ENCODE data around the gene ZNF217. TPM values are rescaled to one million over a fixed set of nuclear protein-coding genes. Genes with fewer than 3 reads are reported as not detected.
"Not testable (repeated sequence)": the region's sequence is repeated elsewhere in the genome, so short reads cannot be mapped to it uniquely, and the experiment has no call there.

The ZNF217 gene
- total and polyA plus RNA-seq, 4 donors, result 6.0 to 32.6 (median 24.5) TPM

GRCh38 chr20:53608456-53609452, 15.1 kb upstream of the ZNF217 start:
- ATAC-seq (ENCODE audit: insufficient read depth, low FRiP score), result no peak
- Histone ChIP-seq H3K9me3 (ENCODE audit: control insufficient read depth in 4 of 4, insufficient read depth in 3 of 4, low read length in 3 of 4) (no peaks in the 10 kb centered on the region), H3K36me3 (ENCODE audit: control insufficient read depth in 4 of 4, insufficient read depth in 4 of 4, low read length in 4 of 4) (no peaks in the 10 kb centered on the region), H3K27me3 (ENCODE audit: control insufficient read depth in 3 of 3, insufficient read depth in 3 of 3, low read length in 2 of 3) (no peaks in the 10 kb centered on the region), H3K27ac (ENCODE audit: low read depth in 1 of 2, low read length in 1 of 2) (peak overlapping the region in 1 of 2 donors; percentile 34), H3K4me3 (no peak overlapping the region), H3K9ac (ENCODE audit: insufficient read depth in 1 of 2, low read length in 2 of 2) (peak overlapping the region in 1 of 2 donors; percentile 61), H3K4me1 (ENCODE audit: control insufficient read depth in 5 of 5, insufficient read depth in 5 of 5, low read length in 5 of 5) (peaks cover 3 to 29% (median 5%) of the 10 kb centered on the region in 5 donors)
- DNase-seq, result peak; percentile 40 to 88 (median 78)
- WGBS, 2 donors, result 67 to 72% methylated on average over 35 of the region's 35 CpGs
- TF ChIP-seq, protein P1, sequence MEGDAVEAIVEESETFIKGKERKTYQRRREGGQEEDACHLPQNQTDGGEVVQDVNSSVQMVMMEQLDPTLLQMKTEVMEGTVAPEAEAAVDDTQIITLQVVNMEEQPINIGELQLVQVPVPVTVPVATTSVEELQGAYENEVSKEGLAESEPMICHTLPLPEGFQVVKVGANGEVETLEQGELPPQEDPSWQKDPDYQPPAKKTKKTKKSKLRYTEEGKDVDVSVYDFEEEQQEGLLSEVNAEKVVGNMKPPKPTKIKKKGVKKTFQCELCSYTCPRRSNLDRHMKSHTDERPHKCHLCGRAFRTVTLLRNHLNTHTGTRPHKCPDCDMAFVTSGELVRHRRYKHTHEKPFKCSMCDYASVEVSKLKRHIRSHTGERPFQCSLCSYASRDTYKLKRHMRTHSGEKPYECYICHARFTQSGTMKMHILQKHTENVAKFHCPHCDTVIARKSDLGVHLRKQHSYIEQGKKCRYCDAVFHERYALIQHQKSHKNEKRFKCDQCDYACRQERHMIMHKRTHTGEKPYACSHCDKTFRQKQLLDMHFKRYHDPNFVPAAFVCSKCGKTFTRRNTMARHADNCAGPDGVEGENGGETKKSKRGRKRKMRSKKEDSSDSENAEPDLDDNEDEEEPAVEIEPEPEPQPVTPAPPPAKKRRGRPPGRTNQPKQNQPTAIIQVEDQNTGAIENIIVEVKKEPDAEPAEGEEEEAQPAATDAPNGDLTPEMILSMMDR (IDR thresholded peaks at IDR 0.05; ENCODE audit: control extremely low read depth, extremely low read depth), result no peak

- peaks cover 3 to 27% (median 5%) of the 10 kb centered on the region in 5 donors for H3K4me1 ChIP-seq (ENCODE audit: control insufficient read depth in 5 of 5, insufficient read depth in 5 of 5, low read length in 5 of 5)
- DNase-seq (no peak), ATAC-seq (ENCODE audit: insufficient read depth, low FRiP score) (no peak)
- H3K36me3 ChIP-seq (ENCODE audit: control insufficient read depth in 4 of 4, insufficient read depth in 4 of 4, low read length in 4 of 4), result no peaks in the 10 kb centered on the region
- WGBS, 2 donors, result 89 to 96% methylated on average over 23 of the region's 23 CpGs
- TF ChIP-seq, protein P1 (IDR thresholded peaks at IDR 0.05; ENCODE audit: control extremely low read depth, extremely low read depth), result no peak
- H3K9ac ChIP-seq (ENCODE audit: insufficient read depth in 1 of 2, low read length in 2 of 2), result no peak overlapping the region
- no peaks in the 10 kb centered on the region for H3K9me3 ChIP-seq (ENCODE audit: control insufficient read depth in 4 of 4, insufficient read depth in 3 of 4, low read length in 3 of 4)
- H3K27me3 ChIP-seq (ENCODE audit: control insufficient read depth in 3 of 3, insufficient read depth in 3 of 3, low read length in 2 of 3), result no peaks in the 10 kb centered on the region
- peak overlapping the region in 1 of 2 donors; percentile 34 for H3K27ac ChIP-seq (ENCODE audit: low read depth in 1 of 2, low read length in 1 of 2)
- no peak overlapping the region for H3K4me3 ChIP-seq
These were observed 14.4 kb upstream of the ZNF217 start for GRCh38 chr20:53608071-53608455.

GRCh38 chr20:53606364-53606985, 12.8 kb upstream of the ZNF217 start:
- Histone ChIP-seq H3K9me3 (ENCODE audit: control insufficient read depth in 4 of 4, insufficient read depth in 3 of 4, low read length in 3 of 4) (no peaks in the 10 kb centered on the region), H3K27me3 (ENCODE audit: control insufficient read depth in 3 of 3, insufficient read depth in 3 of 3, low read length in 2 of 3) (no peaks in the 10 kb centered on the region), H3K4me1 (ENCODE audit: control insufficient read depth in 5 of 5, insufficient read depth in 5 of 5, low read length in 5 of 5) (peaks cover 2 to 23% (median 3%) of the 10 kb centered on the region in 5 donors), H3K36me3 (ENCODE audit: control insufficient read depth in 4 of 4, insufficient read depth in 4 of 4, low read length in 4 of 4) (no peaks in the 10 kb centered on the region), H3K9ac (ENCODE audit: insufficient read depth in 1 of 2, low read length in 2 of 2) (no peak overlapping the region), H3K4me3 (no peak overlapping the region), H3K27ac (ENCODE audit: low read depth in 1 of 2, low read length in 1 of 2) (no peak overlapping the region)
- ATAC-seq (ENCODE audit: insufficient read depth, low FRiP score) (no peak), DNase-seq (peak in 1 of 3 donors; percentile 12)
- TF ChIP-seq, protein P1 (IDR thresholded peaks at IDR 0.05; ENCODE audit: control extremely low read depth, extremely low read depth), result no peak
- 96% methylated on average over 8 of the region's 8 CpGs for WGBS, 2 donors

GRCh38 chr20:53605401-53605800, 11.8 kb upstream of the ZNF217 start:
- H3K4me1 ChIP-seq (ENCODE audit: control insufficient read depth in 5 of 5, insufficient read depth in 5 of 5, low read length in 5 of 5), result peaks cover 0 to 20% (median 3%) of the 10 kb centered on the region in 5 donors
- not testable (repeated sequence) for H3K9ac ChIP-seq (ENCODE audit: insufficient read depth in 1 of 2, low read length in 2 of 2); H3K36me3 ChIP-seq (ENCODE audit: control insufficient read depth in 4 of 4, insufficient read depth in 4 of 4, low read length in 4 of 4); H3K4me3 ChIP-seq; H3K27me3 ChIP-seq (ENCODE audit: control insufficient read depth in 3 of 3, insufficient read depth in 3 of 3, low read length in 2 of 3); ATAC-seq (ENCODE audit: insufficient read depth, low FRiP score); DNase-seq; H3K9me3 ChIP-seq (ENCODE audit: control insufficient read depth in 4 of 4, insufficient read depth in 3 of 4, low read length in 3 of 4); H3K27ac ChIP-seq (ENCODE audit: low read depth in 1 of 2, low read length in 1 of 2)
- 97 to 100% methylated on average over 5 of the region's 5 CpGs for WGBS, 2 donors

DNA sequence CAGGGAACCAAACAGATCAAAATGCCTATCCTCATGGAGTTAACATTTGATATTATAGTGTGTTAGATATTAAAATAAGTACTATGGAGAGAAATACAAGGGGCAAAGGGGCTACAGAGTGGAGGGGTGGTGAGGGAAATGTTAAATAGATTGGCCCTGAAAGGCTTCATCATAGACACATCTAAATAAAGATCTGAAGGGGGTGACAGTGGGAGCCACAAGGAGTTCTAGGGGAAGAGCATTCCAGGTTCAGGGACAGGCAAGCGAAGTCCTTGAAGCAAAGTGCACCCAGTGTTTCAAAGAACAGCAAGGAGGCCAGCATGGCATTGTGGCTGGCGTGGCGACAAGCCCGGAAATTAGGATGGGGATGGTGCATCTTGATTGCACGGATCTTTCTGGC, 11.2 kb upstream of the ZNF217 start:
- peaks cover 0 to 16% (median 3%) of the 10 kb centered on the region in 5 donors for H3K4me1 ChIP-seq (ENCODE audit: control insufficient read depth in 5 of 5, insufficient read depth in 5 of 5, low read length in 5 of 5)
- ATAC-seq (ENCODE audit: insufficient read depth, low FRiP score); H3K36me3 ChIP-seq (ENCODE audit: control insufficient read depth in 4 of 4, insufficient read depth in 4 of 4, low read length in 4 of 4); H3K9ac ChIP-seq (ENCODE audit: insufficient read depth in 1 of 2, low read length in 2 of 2); H3K4me3 ChIP-seq; H3K27me3 ChIP-seq (ENCODE audit: control insufficient read depth in 3 of 3, insufficient read depth in 3 of 3, low read length in 2 of 3); H3K27ac ChIP-seq (ENCODE audit: low read depth in 1 of 2, low read length in 1 of 2); H3K9me3 ChIP-seq (ENCODE audit: control insufficient read depth in 4 of 4, insufficient read depth in 3 of 4, low read length in 3 of 4); DNase-seq: not testable (repeated sequence)
- WGBS, 2 donors, result 96 to 100% methylated on average over 1 to 4 of the region's 5 CpGs
